IMR-90 (cell line): ENCODE results near the gene GNRH2. TPM values are rescaled to one million over a fixed set of nuclear protein-coding genes. Genes with fewer than 3 reads are reported as not detected.

Source experiments
- ATAC-seq: fragments of 200-7000 bp; cut with Tn5 transposase; 2 replicates; pipeline ENCODE4 v1.9.1; 2020; ENCODE audit warnings: low read depth, mild to moderate bottlenecking, moderate library complexity
- BruUV-seq: library from RNA; stranded (reverse); fragments of 400-500 nt; replicated peaks from 2 replicates; lab custom pipeline; 2021; lab: Mats Ljungman, UMichigan
- CTCF ChIA-PET: fragments of 300-600 bp; formaldehyde crosslinking; extraction: SDS; loops from one replicate; lab custom pipeline; 2021; ENCODE audit warnings: antibody characterized with exemption; lab: Yijun Ruan, JAX
- POLR2A ChIA-PET: fragments of 300-600 bp; sonication (Branson Sonifier 250); formaldehyde crosslinking; loops from one replicate; lab custom pipeline; 2022; ENCODE audit warnings: antibody characterized with exemption; ENCODE audit not compliant: unreplicated experiment; lab: Charles Lee
- DNase-seq: peaks from one replicate; pipeline ENCODE4 v3.0.0; 2013
- H2AFZ ChIP-seq: replicated peaks from 2 replicates; pipeline ENCODE3; 2013; ENCODE audit warnings: low read length, mild to moderate bottlenecking; ENCODE audit not compliant: poor library complexity
- H2AK5ac ChIP-seq: 2 replicates; pipeline ENCODE4 v1.6.1; 2013; ENCODE audit warnings: low read depth, low read length, inconsistent platforms
- H2AK9ac ChIP-seq: replicated peaks from 2 replicates; pipeline ENCODE3; 2013; ENCODE audit warnings: mild to moderate bottlenecking, low read depth, low read length, moderate library complexity; ENCODE audit not compliant: poor library complexity
- H2BK120ac ChIP-seq: 2 replicates; pipeline ENCODE4 v1.6.1; 2013; ENCODE audit warnings: low read depth, low read length, inconsistent platforms
- H2BK15ac ChIP-seq: 3 replicates; pipeline ENCODE4 v1.6.1; 2013; ENCODE audit warnings: low read depth, low read length, inconsistent platforms
- H2BK20ac ChIP-seq: 2 replicates; pipeline ENCODE4 v1.6.1; 2013; ENCODE audit warnings: low read depth, mild to moderate bottlenecking, inconsistent platforms, low read length, moderate library complexity
- H2BK5ac ChIP-seq: 2 replicates; pipeline ENCODE4 v1.6.1; 2013; ENCODE audit warnings: mild to moderate bottlenecking, low read depth, low read length, inconsistent platforms; ENCODE audit not compliant: poor library complexity, severe bottlenecking
- H3K14ac ChIP-seq: replicated peaks from 2 replicates; pipeline ENCODE4 v1.6.1; 2013; ENCODE audit warnings: low read depth, low read length, inconsistent platforms
- H3K18ac ChIP-seq: 2 replicates; pipeline ENCODE4 v1.6.1; 2013; ENCODE audit warnings: low read depth, low read length, control low read depth
- H3K23ac ChIP-seq: 2 replicates; pipeline ENCODE4 v1.6.1; 2013; ENCODE audit warnings: low read depth, low read length, inconsistent platforms
- H3K27ac ChIP-seq: 2 replicates; pipeline ENCODE4 v1.5.1; 2013; ENCODE audit warnings: mild to moderate bottlenecking, control low read depth, low read length; ENCODE audit not compliant: insufficient read depth
- H3K27me3 ChIP-seq: 2 replicates; pipeline ENCODE4 v1.6.1; 2013; ENCODE audit warnings: low read length; ENCODE audit not compliant: control insufficient read depth, insufficient read depth
- H3K36me3 ChIP-seq: 2 replicates; pipeline ENCODE4 v1.6.1; 2013; ENCODE audit warnings: low read length, mixed read lengths; ENCODE audit not compliant: control insufficient read depth, insufficient read depth
- H3K4ac ChIP-seq: 2 replicates; pipeline ENCODE4 v1.6.1; 2013; ENCODE audit warnings: low read depth, low read length, inconsistent platforms
- H3K4me1 ChIP-seq: 2 replicates; pipeline ENCODE4 v1.6.1; 2013; ENCODE audit warnings: low read length, mixed read lengths; ENCODE audit not compliant: control insufficient read depth, insufficient read depth
- H3K4me2 ChIP-seq: 2 replicates; pipeline ENCODE4 v1.6.1; 2013; ENCODE audit warnings: low read depth, mild to moderate bottlenecking, control low read depth, low read length, moderate library complexity
- H3K4me3 ChIP-seq: 2 replicates; pipeline ENCODE4 v1.5.1; 2013; ENCODE audit warnings: low read depth, mild to moderate bottlenecking, control low read depth, low read length, moderate library complexity; ENCODE audit not compliant: insufficient read depth
- H3K56ac ChIP-seq: 2 replicates; pipeline ENCODE4 v1.6.1; 2013; ENCODE audit warnings: low read length, inconsistent platforms; ENCODE audit not compliant: insufficient read depth; ENCODE audit errors: extremely low read depth
- H3K79me1 ChIP-seq, 2 experiments: 2 replicates each; pipeline ENCODE4 v1.6.1; 2013; ENCODE audit warnings: low read length in 2 of 2, inconsistent platforms in 1 of 2, low read depth in 1 of 2
- H3K9ac ChIP-seq: 2 replicates; pipeline ENCODE4 v1.6.1; 2013; ENCODE audit warnings: low read depth, low read length, control low read depth
- H3K9me1 ChIP-seq: 2 replicates; pipeline ENCODE4 v1.6.1; 2013; ENCODE audit warnings: low read length, inconsistent platforms; ENCODE audit not compliant: insufficient read depth
- H3K9me3 ChIP-seq: 2 replicates; pipeline ENCODE4 v1.6.1; 2013; ENCODE audit warnings: low read length; ENCODE audit not compliant: control insufficient read depth, insufficient read depth
- H4K20me1 ChIP-seq: 2 replicates; pipeline ENCODE4 v1.6.1; 2013; ENCODE audit warnings: low read length, inconsistent platforms; ENCODE audit not compliant: insufficient read depth
- H4K5ac ChIP-seq: 2 replicates; pipeline ENCODE4 v1.6.1; 2013; ENCODE audit warnings: mild to moderate bottlenecking, low read depth, low read length, control low read depth
- H4K8ac ChIP-seq, 2 experiments: 2 replicates each; pipeline ENCODE4 v1.6.1; 2013; ENCODE audit warnings: low read depth in 2 of 2, low read length in 2 of 2, control low read depth in 1 of 2, inconsistent platforms in 1 of 2
- H4K91ac ChIP-seq: 2 replicates; pipeline ENCODE4 v1.6.1; 2013; ENCODE audit warnings: low read depth, low read length, inconsistent platforms; ENCODE audit not compliant: insufficient read depth
- BHLHE40 ChIP-seq: fragments of 150-350 bp; IDR thresholded peaks from 2 replicates; pipeline ENCODE4 v1.6.1; 2016; ENCODE audit warnings: mild to moderate bottlenecking, low read depth, low read length
- FOS ChIP-seq: fragments of 150-350 bp; IDR thresholded peaks from 2 replicates; pipeline ENCODE4 v1.6.1; 2016; ENCODE audit warnings: low read depth, low read length
- RAD21 ChIP-seq: IDR thresholded peaks from 2 replicates; pipeline ENCODE4 v1.6.1; 2012; ENCODE audit warnings: low read length, improper control_type of control experiment
- SMC3 ChIP-seq: fragments of 150-350 bp; IDR thresholded peaks from 2 replicates; pipeline ENCODE4 v1.6.1; 2016; ENCODE audit warnings: low read depth, mild to moderate bottlenecking, antibody characterized with exemption, low read length, moderate library complexity
- USF2 ChIP-seq: fragments of 150-350 bp; IDR thresholded peaks from 2 replicates; pipeline ENCODE4 v1.6.1; 2017; ENCODE audit warnings: mild to moderate bottlenecking, antibody characterized with exemption, low read length, low read depth
- WGBS, 2 experiments: methylation state at CpG; one replicate each; pipeline versions ENCODE4 v1.1.5 to v1.1.7; 2013; ENCODE audit warnings: missing lambda C conversion rate in 2 of 2; ENCODE audit not compliant: insufficient read length in 1 of 2; ENCODE audit errors: extremely low coverage in 2 of 2; 5-methylcytosine and 5-hydroxymethylcytosine counted together
- dilution Hi-C: fragments of 300-500 bp; cut with HindIII; formaldehyde crosslinking; loops from one replicate; pipeline ENCODE4 v1.14.3; 2018; ENCODE audit warnings: low sequenced_read_pairs; ENCODE audit not compliant: unreplicated experiment
- in situ Hi-C: fragments of 300-500 bp; cut with MboI; formaldehyde crosslinking; loops from 3 replicates; pipeline ENCODE4 v1.14.3; 2019; ENCODE audit warnings: low sequenced_read_pairs, inconsistent platforms, mixed read lengths
- intact Hi-C: fragments of 100-400 bp; cut with micrococcal nuclease; formaldehyde crosslinking; loops from 2 replicates; pipeline ENCODE4 v1.10.0; 2022
- polyA plus RNA-seq, 3 experiments: library from polyadenylated mRNA; depleted of rRNA; stranded (reverse); fragments of >200 nt; gene quantifications; 2 replicates each; pipeline ENCODE4 v1.2.3, GENCODE V29; 2012; ENCODE audit warnings: low replicate concordance in 1 of 3
- total RNA-seq: library from RNA; depleted of rRNA; stranded (reverse); fragments of >200 nt; gene quantifications from 2 replicates; pipeline ENCODE4 v1.2.3, GENCODE V29; 2012

The GNRH2 gene
- total and polyA plus RNA-seq, 2 of the 4 experiments (the other 2 are of a cell fraction): 0.18 to 0.21 TPM

- no peak for DNase-seq
- H4K8ac ChIP-seq: no peak overlapping the region
- H3K27me3 ChIP-seq: peaks cover 60% of the 10 kb centered on the region
- no TSS peak for BruUV-seq
- H3K9me3 ChIP-seq: no peaks in the 10 kb centered on the region; the same call in 1 of the 2 replicates
- no peak overlapping the region for H3K27ac ChIP-seq
- H2BK20ac ChIP-seq: no peak overlapping the region
- H4K5ac ChIP-seq: no peak overlapping the region
- H3K4me2 ChIP-seq: no peak overlapping the region
- WGBS, 2 experiments: 90% methylated on average over 3 of the region's 8 CpGs; no CpG with 5 or more reads in 1 of the 2 experiments
- H3K18ac ChIP-seq: no peak overlapping the region
- H3K79me1 ChIP-seq: no peaks in the 10 kb centered on the region
- no peak overlapping the region for H3K23ac ChIP-seq
- no peak overlapping the region for H2BK15ac ChIP-seq
- H3K9ac ChIP-seq: no peak overlapping the region
- in situ Hi-C loops: no loop called here
- H3K36me3 ChIP-seq: no peaks in the 10 kb centered on the region
- POLR2A ChIA-PET: no interaction called here
- no peak for TF ChIP-seq FOS
- no peak for TF ChIP-seq SMC3
- TF ChIP-seq BHLHE40: no peak
- TF ChIP-seq RAD21: no peak
- no peak for TF ChIP-seq USF2
- H3K14ac ChIP-seq: no peak overlapping the region
- no peak overlapping the region for H2BK120ac ChIP-seq
- H4K20me1 ChIP-seq: no peaks in the 10 kb centered on the region
- CTCF ChIA-PET: no interaction called here
- H2AK9ac ChIP-seq: peak overlapping the region; percentile 42
- intact Hi-C loops: no loop called here
- ATAC-seq: no peak
- H2AFZ ChIP-seq: no peak overlapping the region
- no peak overlapping the region for H3K56ac ChIP-seq
- no peak overlapping the region for H4K91ac ChIP-seq
- H3K4me3 ChIP-seq: no peak overlapping the region
- no peak overlapping the region for H2BK5ac ChIP-seq
- H3K4me1 ChIP-seq: no peaks in the 10 kb centered on the region; the same call in 1 of the 2 replicates
- no peak overlapping the region for H3K4ac ChIP-seq
- peaks cover 4% of the 10 kb centered on the region; the same call in 1 of the 2 replicates for H3K9me1 ChIP-seq
- dilution Hi-C loops: no loop called here
- no peak overlapping the region for H2AK5ac ChIP-seq
Observed at GRCh38 chr20:3085571-3086072, 42.2 kb downstream of the GNRH2 start.
